DOHH2 (cell line): ENCODE data around the gene ZNF544.

Experiments used
- EZH2phosphoT487 ChIP-seq: fragments of 200-600 bp; sonication (generic); IDR thresholded peaks from 2 replicates; pipeline ENCODE4 v1.6.1; 2017; ENCODE audit warnings: borderline replicate concordance, mild to moderate bottlenecking, antibody characterized with exemption, low read length, moderate library complexity, mixed read lengths
- TF ChIP-seq, protein P1 (sequence below): fragments of 200-600 bp; sonication (generic); IDR thresholded peaks from one replicate; pipeline ENCODE4 v1.5.1; 2014; ENCODE audit warnings: antibody characterized with exemption, mild to moderate bottlenecking, low read depth, low read length; ENCODE audit not compliant: poor library complexity, severe bottlenecking

DNA sequence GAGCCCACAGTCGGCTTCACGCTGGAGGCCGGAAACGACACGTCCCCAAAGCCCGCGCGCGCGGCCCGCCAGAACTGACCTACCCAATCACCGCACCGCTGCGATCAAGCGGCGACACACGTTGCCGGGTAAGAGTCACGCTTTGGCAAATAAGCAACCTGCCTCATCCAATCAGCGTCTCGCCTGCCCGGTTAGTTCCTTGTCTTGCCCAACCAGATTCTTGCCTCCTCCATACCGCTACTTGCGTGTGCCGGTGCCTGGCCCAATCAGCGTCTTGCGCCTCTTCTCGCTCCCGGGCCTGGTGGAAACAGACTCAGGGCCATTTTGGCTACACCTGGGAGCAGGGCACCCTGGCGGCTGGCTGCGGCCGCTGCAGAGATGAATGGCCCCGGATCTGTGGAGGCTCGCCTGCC is 11.6 kb upstream of the ZNF544 start:
- TF ChIP-seq, protein P1, sequence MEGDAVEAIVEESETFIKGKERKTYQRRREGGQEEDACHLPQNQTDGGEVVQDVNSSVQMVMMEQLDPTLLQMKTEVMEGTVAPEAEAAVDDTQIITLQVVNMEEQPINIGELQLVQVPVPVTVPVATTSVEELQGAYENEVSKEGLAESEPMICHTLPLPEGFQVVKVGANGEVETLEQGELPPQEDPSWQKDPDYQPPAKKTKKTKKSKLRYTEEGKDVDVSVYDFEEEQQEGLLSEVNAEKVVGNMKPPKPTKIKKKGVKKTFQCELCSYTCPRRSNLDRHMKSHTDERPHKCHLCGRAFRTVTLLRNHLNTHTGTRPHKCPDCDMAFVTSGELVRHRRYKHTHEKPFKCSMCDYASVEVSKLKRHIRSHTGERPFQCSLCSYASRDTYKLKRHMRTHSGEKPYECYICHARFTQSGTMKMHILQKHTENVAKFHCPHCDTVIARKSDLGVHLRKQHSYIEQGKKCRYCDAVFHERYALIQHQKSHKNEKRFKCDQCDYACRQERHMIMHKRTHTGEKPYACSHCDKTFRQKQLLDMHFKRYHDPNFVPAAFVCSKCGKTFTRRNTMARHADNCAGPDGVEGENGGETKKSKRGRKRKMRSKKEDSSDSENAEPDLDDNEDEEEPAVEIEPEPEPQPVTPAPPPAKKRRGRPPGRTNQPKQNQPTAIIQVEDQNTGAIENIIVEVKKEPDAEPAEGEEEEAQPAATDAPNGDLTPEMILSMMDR, result no peak
- TF ChIP-seq EZH2phosphoT487, result no peak
